Sigmoid colon (tissue), 4 donors: ENCODE data around the gene METTL8.

ENCODE experiments used
- EP300 ChIP-seq, 4 donors: sonication (generic); formaldehyde crosslinking; IDR thresholded peaks; one replicate each; pipeline ENCODE4 v1.6.1; 2017; ENCODE audit warnings: antibody characterized with exemption in 4 of 4
- POLR2AphosphoS5 ChIP-seq, 4 donors: sonication (generic); formaldehyde crosslinking; IDR thresholded peaks; one replicate each; pipeline ENCODE4 v1.6.1; 2017; ENCODE audit warnings: antibody characterized with exemption in 4 of 4

GRCh38 chr2:171320731-171321130, 113.1 kb downstream of the METTL8 start:
- TF ChIP-seq EP300 (IDR thresholded peaks at IDR 0.05) (no peak), POLR2AphosphoS5 (IDR thresholded peaks at IDR 0.05) (no peak)
